Adrenal gland (tissue), 12 donors: ENCODE measurements around the gene TRIM72. TPM values are rescaled to one million over a fixed set of nuclear protein-coding genes. Genes with fewer than 3 reads are reported as not detected.

Experiments
- DNase-seq, 7 donors: peaks; one replicate each; pipeline ENCODE4 v3.0.0-alpha.2; 2019 to 2020
- H3K27ac ChIP-seq, 5 donors: fragments of 200-600 bp; sonication (generic) in 4 of 5; 1 replicate in 3 of 5; 2 replicates in 2 of 5; pipeline versions ENCODE4 v1.5.1 to v1.8.0; 2016 to 2020; ENCODE audit warnings: mild to moderate bottlenecking in 1 of 5
- H3K27me3 ChIP-seq: fragments of 200-600 bp; 2 replicates; pipeline ENCODE4 v1.8.0; 2021
- H3K36me3 ChIP-seq, 2 donors: fragments of 200-600 bp; replicated peaks in 1 of 2; 1 replicate in 1 of 2; 2 replicates in 1 of 2; pipeline versions ENCODE4 v1.5.1 to v1.8.0; 2018 to 2022
- H3K4me1 ChIP-seq, 2 donors: fragments of 200-600 bp; replicated peaks in 1 of 2; 1 replicate in 1 of 2; 2 replicates in 1 of 2; pipeline versions ENCODE4 v1.5.1 to v1.8.0; 2018 to 2021
- H3K4me3 ChIP-seq, 4 donors: fragments of 200-600 bp; sonication (generic) in 3 of 4; one replicate each; pipeline ENCODE4 v1.5.1; 2016 to 2018
- H3K9me3 ChIP-seq, 3 donors: fragments of 200-600 bp; sonication (generic) in 1 of 3; replicated peaks in 1 of 3; 1 replicate in 2 of 3; 2 replicates in 1 of 3; pipeline versions ENCODE4 v1.5.1 to v1.8.0; 2016 to 2021
- POLR2A ChIP-seq, 2 donors: fragments of 450-650 bp; IDR thresholded peaks; one replicate each; pipeline ENCODE4 v1.6.1; 2017; ENCODE audit warnings: antibody characterized with exemption in 2 of 2, mild to moderate bottlenecking in 2 of 2, moderate library complexity in 1 of 2
- WGBS, 4 donors: extraction: QIAGEN DNeasy Blood & Tissue Kit in 2 of 4; methylation state at CpG; one replicate each; pipeline versions ENCODE4 v1.1.5 to v1.1.7; 2013 to 2017; 5-methylcytosine and 5-hydroxymethylcytosine counted together
- intact Hi-C, 2 donors: fragments of 100-400 bp; cut with DNase I; formaldehyde crosslinking; loops; one replicate each; pipeline versions ENCODE4 v1.14.1 to v1.15.0; 2022 to 2023
- polyA plus RNA-seq, 3 donors: library from polyadenylated mRNA; stranded (reverse); fragments of 200-250 nt in 2 of 3; fragments of 350-450 nt in 1 of 3; fragmentation: Illumina TruSeq in 1 of 3; extraction: RNeasy Lipid Tissue Mini Kit (QIAGEN cat#74804) in 1 of 3; gene quantifications; one replicate each; pipeline ENCODE4 v1.2.3, GENCODE V29; 2013 to 2014
- total RNA-seq, 9 donors: library from RNA; depleted of rRNA in 4 of 9; stranded (reverse); fragments of >200 nt in 4 of 9; fragments of 120-200 nt in 1 of 9; fragmentation: NEBNext Ultra II Directional in 1 of 9; extraction: Animal tissue kit (Norgen Biotek cat#: 25700) in 1 of 9; gene quantifications; one replicate each; pipeline versions ENCODE4 v1.1.0 to v1.2.4, GENCODE V29; 2013 to 2023
- TF ChIP-seq, protein P1 (sequence below), 6 experiments: fragments of 450-650 bp in 4 of 6; fragments of 200-600 bp in 2 of 6; sonication (generic) in 1 of 6; IDR thresholded peaks; 1 replicate in 5 of 6; 2 replicates in 1 of 6; pipeline versions ENCODE4 v1.5.1 to v1.8.0; 2016 to 2021; ENCODE audit warnings: antibody characterized with exemption in 6 of 6, mild to moderate bottlenecking in 2 of 6, moderate library complexity in 1 of 6
- donor health status: healthy with polysubstance abuse.
- donor health status: Bipolar disorder and iron deficiency.
- donor health status: DM: yes; HTN: yes; CAD: no.
- donor health status: DM: no; HTN: no; CAD: no.
- donor health status: DM: no; HTN: no; CAD: no.
- donor health status: DM: yes; HTN: yes; CAD: no.

Gene TRIM72
- total and polyA plus RNA-seq, 12 donors, result 0.03 to 0.24 (median 0.06) TPM; not detected in 7

DNA sequence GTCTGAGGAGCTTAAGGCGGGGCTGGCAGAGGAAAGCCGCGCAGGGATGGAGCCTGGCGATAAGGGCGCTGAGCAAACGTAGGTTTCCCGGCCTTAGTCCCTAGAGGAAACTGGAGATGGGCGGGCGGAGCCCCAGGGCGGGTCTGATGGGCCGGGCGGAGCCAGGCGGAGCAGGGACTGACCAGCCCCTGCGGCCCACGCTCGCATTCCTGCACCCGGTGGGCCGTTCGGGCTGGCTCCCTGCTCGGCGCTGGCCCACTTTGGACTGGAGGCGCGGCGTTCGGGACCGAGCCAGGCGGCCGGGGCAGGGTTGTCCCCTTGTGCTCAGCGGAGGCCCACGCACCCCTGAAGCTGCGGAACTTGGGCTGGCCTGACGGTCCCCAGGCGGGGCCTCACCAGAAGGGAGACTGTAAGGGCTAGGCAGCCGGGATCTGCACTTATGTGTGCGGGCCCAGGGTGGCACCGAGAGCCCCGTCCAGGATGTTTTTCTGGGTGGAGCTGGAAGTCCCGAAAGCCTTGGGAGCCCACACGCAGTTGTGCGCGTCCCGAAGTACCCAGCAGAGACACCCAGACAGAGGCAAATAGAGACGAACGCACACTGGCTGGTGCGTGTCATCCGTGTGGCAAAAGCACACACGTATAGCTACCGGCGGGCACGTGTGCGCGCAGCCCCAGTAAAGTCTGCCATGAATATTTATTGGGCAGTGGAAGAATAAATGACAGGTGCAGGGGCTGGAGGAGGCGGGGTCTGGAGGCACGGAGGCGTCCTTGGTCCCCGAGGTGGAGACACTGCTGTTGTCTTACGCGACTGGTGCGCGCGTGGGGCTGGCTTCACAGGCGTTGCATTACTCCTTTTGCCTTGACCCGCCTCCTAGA lies 1.6 kb downstream of the TRIM72 start:
- Histone ChIP-seq H3K27ac (no peak overlapping the region), H3K36me3 (no peaks in the 10 kb centered on the region), H3K4me3 (peak overlapping the region in 2 of 4 donors; percentile 51 to 62), H3K27me3 (peaks cover 22% of the 10 kb centered on the region), H3K4me1 (peaks cover 16 to 21% of the 10 kb centered on the region in 2 donors), H3K9me3 (no peaks in the 10 kb centered on the region)
- intact Hi-C loops, result no loop called here
- 1 to 3% (median 2%) methylated on average over 13 to 63 of the region's 63 CpGs for WGBS, 4 donors
- no peak for TF ChIP-seq POLR2A (IDR thresholded peaks at IDR 0.05)
- TF ChIP-seq, protein P1, sequence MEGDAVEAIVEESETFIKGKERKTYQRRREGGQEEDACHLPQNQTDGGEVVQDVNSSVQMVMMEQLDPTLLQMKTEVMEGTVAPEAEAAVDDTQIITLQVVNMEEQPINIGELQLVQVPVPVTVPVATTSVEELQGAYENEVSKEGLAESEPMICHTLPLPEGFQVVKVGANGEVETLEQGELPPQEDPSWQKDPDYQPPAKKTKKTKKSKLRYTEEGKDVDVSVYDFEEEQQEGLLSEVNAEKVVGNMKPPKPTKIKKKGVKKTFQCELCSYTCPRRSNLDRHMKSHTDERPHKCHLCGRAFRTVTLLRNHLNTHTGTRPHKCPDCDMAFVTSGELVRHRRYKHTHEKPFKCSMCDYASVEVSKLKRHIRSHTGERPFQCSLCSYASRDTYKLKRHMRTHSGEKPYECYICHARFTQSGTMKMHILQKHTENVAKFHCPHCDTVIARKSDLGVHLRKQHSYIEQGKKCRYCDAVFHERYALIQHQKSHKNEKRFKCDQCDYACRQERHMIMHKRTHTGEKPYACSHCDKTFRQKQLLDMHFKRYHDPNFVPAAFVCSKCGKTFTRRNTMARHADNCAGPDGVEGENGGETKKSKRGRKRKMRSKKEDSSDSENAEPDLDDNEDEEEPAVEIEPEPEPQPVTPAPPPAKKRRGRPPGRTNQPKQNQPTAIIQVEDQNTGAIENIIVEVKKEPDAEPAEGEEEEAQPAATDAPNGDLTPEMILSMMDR (IDR thresholded peaks at IDR 0.05), result no peak
- DNase-seq, result peak; percentile 58 to 77 (median 69)

DNA sequence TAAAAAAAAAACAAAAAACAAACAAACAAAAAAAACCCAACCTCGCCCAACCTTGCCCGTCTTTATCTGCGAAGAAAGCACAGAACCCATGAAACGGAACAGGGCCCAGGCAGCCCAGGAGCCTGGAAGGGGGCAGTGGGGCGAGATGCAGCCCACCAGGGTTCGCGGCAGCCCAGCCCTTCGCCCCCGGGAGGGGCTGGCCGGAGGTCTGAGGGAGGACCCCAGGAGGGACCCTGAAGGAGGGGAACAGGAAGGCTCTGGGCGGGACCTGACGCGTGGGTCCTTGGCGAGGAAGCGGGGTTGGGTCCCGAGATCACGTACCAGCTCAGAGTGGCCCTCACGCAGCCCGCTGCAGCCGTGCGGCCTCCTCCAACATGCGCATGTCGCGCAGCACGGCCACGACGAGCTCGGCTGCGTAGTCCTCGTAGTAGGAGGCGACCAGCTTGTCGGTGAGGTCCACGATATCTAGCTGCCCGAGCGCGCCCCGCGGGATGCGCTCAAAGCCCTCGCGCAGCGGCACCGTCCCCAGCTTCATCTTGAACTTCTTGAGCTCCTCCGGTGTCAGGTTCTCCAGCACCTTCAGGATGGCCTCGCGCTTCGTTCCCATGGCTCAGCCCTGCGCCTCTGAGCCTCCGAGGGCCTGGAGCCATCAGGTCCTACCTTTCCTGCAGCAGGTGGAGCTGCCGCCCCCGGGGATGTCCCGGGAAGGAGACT lies 2.7 kb downstream of the TRIM72 start, which contains the start of gene PYDC1:
Gene PYDC1, minus strand, starts transcription at position 714 of the 714 bp plus-strand sequence. Its CDS starts 107 bp downstream, at position 607.
- peak in 1 of 7 donors; percentile 23 for DNase-seq
- TF ChIP-seq, protein P1 (IDR thresholded peaks at IDR 0.05), result no peak
- no peak for TF ChIP-seq POLR2A (IDR thresholded peaks at IDR 0.05)
- H3K4me1 ChIP-seq, result peaks cover 16 to 21% of the 10 kb centered on the region in 2 donors
- H3K36me3 ChIP-seq, result no peaks in the 10 kb centered on the region
- no peaks in the 10 kb centered on the region for H3K9me3 ChIP-seq
- H3K4me3 ChIP-seq, result peak within 1 kb of the TSS in 1 of 4 donors; percentile 62
- WGBS, 4 donors, result 3 to 6% (median 5%) methylated on average over 12 to 52 of the region's 52 CpGs
- H3K27me3 ChIP-seq, result peaks cover 22% of the 10 kb centered on the region
- H3K27ac ChIP-seq, result no peak within 1 kb of the TSS
- intact Hi-C loops, result no loop called here

DNA sequence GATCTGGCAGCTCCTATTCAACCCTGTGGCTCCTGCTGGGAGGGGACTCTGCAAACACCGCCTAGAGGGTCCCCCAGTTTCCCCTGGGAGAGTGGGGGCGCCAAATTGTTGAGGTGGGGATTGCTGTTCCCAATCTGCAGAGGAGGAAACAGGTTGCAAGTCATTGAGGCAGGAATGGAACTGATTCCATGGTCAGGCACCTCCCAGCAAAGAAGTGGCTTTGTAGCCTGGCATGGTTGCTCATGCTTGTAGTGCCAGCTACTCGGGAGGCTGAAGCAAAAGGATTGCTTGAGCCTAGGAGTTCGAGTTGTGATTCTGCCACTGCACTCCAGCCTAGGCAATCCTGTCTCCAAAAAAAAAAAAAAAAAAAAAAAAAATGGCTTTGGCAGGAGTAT lies 3.2 kb downstream of the TRIM72 start:
- Histone ChIP-seq H3K4me3 (peak overlapping the region in 1 of 4 donors; percentile 62), H3K4me1 (peaks cover 16 to 21% of the 10 kb centered on the region in 2 donors), H3K27ac (no peak overlapping the region), H3K36me3 (no peaks in the 10 kb centered on the region), H3K9me3 (no peaks in the 10 kb centered on the region), H3K27me3 (peaks cover 22% of the 10 kb centered on the region)
- intact Hi-C loops, result no loop called here
- 14 to 22% (median 17%) methylated on average over 2 to 4 of the region's 4 CpGs for WGBS, 4 donors
- no peak for DNase-seq
- TF ChIP-seq, protein P1 (IDR thresholded peaks at IDR 0.05), result no peak
- TF ChIP-seq POLR2A (IDR thresholded peaks at IDR 0.05), result no peak

DNA sequence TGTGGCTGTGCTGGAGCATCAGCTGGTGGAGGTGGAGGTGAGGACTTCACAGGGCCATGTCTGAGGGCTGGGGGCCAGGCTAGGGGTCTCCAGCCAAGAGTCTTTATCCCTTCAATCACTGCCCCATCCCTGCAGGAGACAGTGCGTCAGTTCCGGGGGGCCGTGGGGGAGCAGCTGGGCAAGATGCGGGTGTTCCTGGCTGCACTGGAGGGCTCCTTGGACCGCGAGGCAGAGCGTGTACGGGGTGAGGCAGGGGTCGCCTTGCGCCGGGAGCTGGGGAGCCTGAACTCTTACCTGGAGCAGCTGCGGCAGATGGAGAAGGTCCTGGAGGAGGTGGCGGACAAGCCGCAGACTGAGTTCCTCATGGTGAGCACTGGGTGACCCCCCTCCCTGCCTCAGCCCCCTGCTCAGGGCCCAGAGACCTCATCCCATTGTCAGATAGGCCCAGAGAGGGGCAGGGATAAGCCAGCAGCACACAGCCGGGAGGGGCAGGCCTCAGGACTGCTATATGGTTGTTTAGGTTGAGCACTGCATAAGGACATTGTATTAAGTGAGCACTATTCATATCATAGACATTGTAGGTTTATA lies 5.3 kb downstream of the TRIM72 start:
- Histone ChIP-seq H3K9me3 (no peaks in the 10 kb centered on the region), H3K36me3 (no peaks in the 10 kb centered on the region), H3K4me3 (no peak overlapping the region), H3K27me3 (peaks cover 22% of the 10 kb centered on the region), H3K27ac (no peak overlapping the region), H3K4me1 (peaks cover 16 to 21% of the 10 kb centered on the region in 2 donors)
- no peak for DNase-seq
- intact Hi-C loops, result no loop called here
- WGBS, 4 donors, result 86 to 91% (median 89%) methylated on average over 9 to 15 of the region's 15 CpGs
- no peak for TF ChIP-seq POLR2A (IDR thresholded peaks at IDR 0.05)
